ENCODE data around the gene IMP4.

Gene IMP4

DNA sequence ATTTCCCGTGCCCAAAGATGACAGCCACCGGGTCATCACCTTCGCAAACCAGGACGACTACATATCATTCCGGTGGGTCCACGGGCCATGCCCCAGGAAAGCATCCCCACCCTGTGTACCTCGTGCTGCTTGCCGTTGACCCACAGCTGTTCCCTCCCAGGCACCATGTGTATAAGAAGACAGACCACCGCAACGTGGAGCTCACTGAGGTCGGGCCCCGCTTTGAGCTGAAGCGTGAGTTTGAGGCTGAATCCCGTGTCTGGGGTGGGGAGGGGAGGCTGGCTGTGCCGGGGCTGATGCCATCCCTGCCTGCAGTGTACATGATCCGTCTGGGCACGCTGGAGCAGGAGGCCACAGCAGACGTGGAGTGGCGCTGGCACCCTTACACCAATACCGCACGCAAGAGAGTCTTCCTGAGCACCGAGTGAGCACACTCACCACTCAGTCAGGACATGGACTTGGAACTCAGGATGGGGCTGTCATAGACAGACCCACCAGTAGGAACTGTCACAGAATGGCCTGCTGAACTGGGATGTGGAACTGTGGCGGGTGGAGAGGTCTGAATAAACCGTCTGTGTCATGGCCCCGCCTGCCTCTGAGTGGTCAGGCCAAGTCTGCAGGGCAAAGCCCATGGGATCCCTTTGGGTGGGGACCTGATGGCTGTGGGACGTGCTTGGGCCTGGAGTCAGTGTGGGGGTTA is 3.5 kb downstream of the IMP4 start:
- Mint-ChIP-seq H3K27ac (no peak overlapping the region), H3K4me3 (no peak overlapping the region), H3K9me3 (no peaks in the 10 kb centered on the region), H3K4me1 (peaks cover 56% of the 10 kb centered on the region), H3K27me3 (no peaks in the 10 kb centered on the region)
- DNase-seq (no peak), ATAC-seq (no peak)

DNA sequence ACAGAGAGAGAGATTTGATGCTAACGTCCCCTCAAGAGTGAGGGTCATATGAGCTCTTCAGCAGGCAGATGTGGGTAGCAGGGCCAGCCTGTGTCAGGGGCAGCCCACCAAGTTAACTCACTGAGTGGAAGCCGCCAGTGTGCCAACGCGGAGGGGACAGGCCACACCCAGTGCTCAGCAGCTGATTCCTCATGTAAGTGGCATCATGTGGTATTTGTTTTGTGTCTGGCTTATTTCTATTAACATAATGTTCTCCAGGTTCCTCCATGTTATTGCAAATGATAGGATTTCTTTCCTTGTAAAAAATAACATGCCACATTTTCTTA is 4.0 kb downstream of the IMP4 start:
- no peak overlapping the region for H3K27ac Mint-ChIP-seq
- H3K9me3 Mint-ChIP-seq: no peaks in the 10 kb centered on the region
- H3K4me1 Mint-ChIP-seq: peaks cover 55% of the 10 kb centered on the region
- H3K4me3 Mint-ChIP-seq: no peak overlapping the region
- no peaks in the 10 kb centered on the region for H3K27me3 Mint-ChIP-seq
- no peak for DNase-seq
- ATAC-seq: no peak

DNA sequence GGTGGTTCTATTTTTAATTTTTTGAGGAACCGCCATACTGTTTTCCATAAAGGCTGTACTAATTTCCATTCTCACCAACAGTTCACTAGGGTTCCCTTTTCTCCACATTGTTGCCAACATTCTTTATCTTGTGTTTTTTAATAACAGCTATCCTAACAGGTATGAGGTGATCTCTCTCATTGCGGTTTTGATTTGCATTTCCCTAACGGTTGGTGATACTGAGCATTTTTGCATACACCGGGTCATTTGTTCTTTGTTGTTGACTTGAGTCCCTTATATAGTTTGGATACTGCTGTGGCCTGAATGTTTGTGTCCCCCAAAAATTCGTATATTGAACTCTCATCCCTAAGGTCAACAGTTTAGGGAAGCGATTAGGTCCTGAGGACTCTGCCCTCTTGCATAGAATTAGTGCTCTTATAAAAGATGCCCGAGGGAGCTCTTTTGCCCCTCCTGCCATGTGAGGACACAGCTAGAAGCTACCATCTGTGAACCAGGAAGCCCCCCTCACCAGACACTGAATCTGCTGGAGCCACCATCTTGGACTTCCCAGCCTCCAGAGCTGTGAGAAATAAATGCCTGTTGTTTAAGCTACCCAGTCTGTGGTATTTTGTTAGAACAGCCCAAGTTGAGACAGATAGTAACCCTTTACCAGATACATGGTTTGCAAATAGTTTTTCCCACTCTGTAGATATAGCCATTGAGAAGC is 4.7 kb downstream of the IMP4 start:
- Mint-ChIP-seq H3K9me3 (no peaks in the 10 kb centered on the region), H3K27ac (peak overlapping the region in 1 of 2 donors; percentile 12), H3K4me1 (peaks cover 57% of the 10 kb centered on the region), H3K27me3 (no peaks in the 10 kb centered on the region), H3K4me3 (no peak overlapping the region)
- ATAC-seq (no peak), DNase-seq (no peak)

DNA sequence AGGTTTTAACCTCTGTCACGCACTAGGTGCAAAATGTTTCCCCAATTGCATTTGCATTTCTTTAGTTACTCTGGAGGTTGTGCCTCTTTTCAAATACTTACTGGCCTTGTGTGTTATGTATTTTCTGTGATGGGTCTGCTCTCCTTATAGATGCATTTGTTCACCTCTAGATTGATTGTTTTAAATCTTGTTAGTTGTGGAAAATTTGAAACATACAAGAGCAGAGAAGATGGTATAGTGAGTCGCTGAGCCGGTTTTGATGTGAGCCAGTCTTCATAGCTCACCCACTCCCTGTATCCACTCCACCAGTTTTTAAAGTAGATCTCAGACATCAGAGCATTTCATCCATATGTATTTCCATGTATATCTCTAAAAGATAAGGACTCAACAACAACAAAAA is 6.5 kb downstream of the IMP4 start:
- Mint-ChIP-seq H3K9me3 (no peaks in the 10 kb centered on the region), H3K4me1 (peaks cover 68% of the 10 kb centered on the region), H3K27ac (no peak overlapping the region), H3K27me3 (no peaks in the 10 kb centered on the region), H3K4me3 (no peak overlapping the region)
- DNase-seq: no peak
- no peak for ATAC-seq

DNA sequence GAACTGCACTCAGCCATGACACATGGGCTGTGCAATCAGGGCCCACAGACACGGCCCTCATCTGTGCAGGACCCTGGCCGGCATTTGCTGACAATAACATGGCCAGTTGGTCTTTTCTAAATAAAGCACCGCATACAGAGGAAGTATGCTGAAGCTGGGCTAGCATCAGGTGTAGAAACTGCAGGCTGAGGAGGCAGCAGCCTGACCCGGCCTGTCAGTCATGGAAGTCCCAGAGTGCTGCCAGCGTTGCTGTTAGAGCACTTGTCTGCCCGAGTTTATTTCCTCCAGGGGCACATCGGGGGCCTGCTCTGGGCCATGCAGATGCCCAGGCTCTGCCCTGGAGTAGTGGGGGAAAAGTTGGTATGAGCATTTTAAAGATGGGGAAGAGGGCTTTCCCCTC is 9.0 kb downstream of the IMP4 start:
- Mint-ChIP-seq H3K4me1 (peaks cover 66% of the 10 kb centered on the region), H3K4me3 (no peak overlapping the region), H3K27ac (peak overlapping the region; percentile 64 to 89), H3K27me3 (peaks cover 8% of the 10 kb centered on the region), H3K9me3 (no peaks in the 10 kb centered on the region)
- ATAC-seq (no peak), DNase-seq (no peak)

DNA sequence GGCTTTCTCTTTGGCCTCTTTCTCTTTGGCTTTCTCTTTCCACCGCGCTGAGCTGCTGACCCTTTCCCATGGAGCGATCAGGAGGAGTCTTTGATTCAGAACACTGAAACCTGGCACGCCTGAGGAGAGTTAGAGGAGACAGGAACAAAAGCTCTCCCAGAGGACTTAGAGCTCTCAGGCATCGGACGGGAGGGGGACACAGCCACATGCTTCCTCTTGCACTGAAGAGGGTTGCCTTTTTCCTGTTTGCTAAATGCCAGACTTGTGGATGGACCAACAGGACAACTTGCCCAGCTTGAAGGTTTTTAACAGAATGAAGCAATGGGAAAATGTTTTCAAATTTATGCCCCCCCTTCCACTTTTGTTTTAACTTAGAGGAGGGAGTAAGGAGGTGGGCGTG is 9.5 kb downstream of the IMP4 start:
- no peak for DNase-seq
- Mint-ChIP-seq H3K4me1 (peaks cover 61% of the 10 kb centered on the region), H3K9me3 (no peaks in the 10 kb centered on the region), H3K27me3 (peaks cover 8% of the 10 kb centered on the region), H3K4me3 (no peak overlapping the region), H3K27ac (no peak overlapping the region)
- ATAC-seq: no peak

DNA sequence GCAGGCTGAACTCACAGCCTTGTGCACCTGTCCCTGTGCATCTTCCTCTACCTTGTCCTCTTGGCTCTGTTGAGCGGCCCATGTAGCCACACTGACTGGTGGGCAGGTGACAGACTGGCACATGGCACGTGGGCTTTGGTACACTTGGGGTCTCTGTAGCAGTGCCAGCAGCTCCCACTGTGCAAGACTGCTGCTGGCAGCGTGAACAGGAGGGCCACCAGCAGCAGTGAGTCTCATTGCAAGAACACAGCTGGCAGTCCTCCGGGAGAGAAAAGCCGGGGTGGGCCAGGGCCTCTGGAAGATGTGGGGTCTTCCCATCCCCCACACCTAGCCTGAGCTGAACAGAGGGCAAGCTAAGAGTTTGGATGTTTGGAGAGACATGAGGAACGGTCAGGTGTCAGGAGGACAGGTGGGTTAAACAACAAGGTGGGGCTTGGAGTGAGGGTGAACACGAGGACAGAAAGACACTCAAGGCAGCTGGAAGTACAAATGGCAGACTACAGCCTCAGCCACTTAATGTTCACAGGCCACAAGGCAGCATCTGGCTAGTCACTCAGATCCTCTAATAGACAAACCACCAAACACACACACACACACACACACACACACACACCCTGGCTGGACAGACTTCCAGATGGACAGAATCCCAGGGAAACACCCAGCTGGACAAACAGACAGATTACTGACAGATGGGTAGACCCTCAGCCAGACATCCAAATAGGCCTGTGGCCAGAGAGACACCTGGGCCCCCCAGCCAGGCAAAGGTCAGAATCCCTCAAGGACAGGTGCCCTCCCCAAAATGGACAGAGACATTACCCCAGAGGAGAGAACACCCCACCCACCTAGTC is 10.8 kb downstream of the IMP4 start:
- no peak overlapping the region for H3K4me3 Mint-ChIP-seq
- ATAC-seq (no peak), DNase-seq (no peak)
- peaks cover 8% of the 10 kb centered on the region for H3K27me3 Mint-ChIP-seq
- H3K9me3 Mint-ChIP-seq: no peaks in the 10 kb centered on the region
- peaks cover 48% of the 10 kb centered on the region for H3K4me1 Mint-ChIP-seq
- H3K27ac Mint-ChIP-seq: peak overlapping the region in 1 of 2 donors; percentile 23

DNA sequence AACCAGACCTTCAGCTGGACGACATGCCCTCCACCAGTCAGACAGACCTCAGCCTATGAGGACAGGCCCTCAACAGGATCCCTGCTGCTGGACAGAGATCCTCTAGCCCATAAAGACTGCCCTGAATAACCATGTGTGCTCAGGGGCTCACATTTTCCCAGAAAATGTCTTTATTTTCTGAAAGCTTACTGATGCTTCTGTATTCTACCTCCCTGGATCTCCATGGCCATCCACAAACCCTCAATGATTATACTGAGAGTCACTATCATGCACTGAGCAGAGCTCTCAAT is 11.4 kb downstream of the IMP4 start:
- no peak overlapping the region for H3K27ac Mint-ChIP-seq
- H3K4me1 Mint-ChIP-seq: peaks cover 42% of the 10 kb centered on the region
- no peak overlapping the region for H3K4me3 Mint-ChIP-seq
- DNase-seq (no peak), ATAC-seq (no peak)
- no peaks in the 10 kb centered on the region for H3K9me3 Mint-ChIP-seq
- H3K27me3 Mint-ChIP-seq: peaks cover 8% of the 10 kb centered on the region

DNA sequence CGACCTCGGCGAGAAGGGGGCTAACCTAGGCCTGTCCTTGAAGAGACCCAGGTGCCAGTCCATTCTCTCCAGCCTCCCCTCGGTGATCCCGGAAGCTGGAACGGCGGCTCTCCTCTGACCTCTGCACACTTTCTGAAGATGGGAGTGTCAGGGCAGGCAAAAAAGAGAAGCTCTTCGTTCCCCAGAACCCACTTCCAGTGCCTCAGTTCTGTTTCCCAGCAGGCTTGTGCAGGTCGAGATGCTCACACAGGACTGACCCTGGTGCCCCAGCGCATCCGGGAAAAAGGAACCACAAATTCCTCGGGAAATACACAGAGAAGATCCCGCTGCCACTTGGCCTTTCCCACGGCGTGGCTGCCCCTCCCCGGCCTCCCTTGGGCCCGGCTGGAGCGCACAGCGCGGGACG is 12.5 kb downstream of the IMP4 start:
- Mint-ChIP-seq H3K27ac (peak overlapping the region in 1 of 2 donors; percentile 75), H3K4me1 (peaks cover 38% of the 10 kb centered on the region), H3K4me3 (peak overlapping the region; percentile 84), H3K9me3 (no peaks in the 10 kb centered on the region), H3K27me3 (peaks cover 8% of the 10 kb centered on the region)
- no peak for DNase-seq
- ATAC-seq: no peak

DNA sequence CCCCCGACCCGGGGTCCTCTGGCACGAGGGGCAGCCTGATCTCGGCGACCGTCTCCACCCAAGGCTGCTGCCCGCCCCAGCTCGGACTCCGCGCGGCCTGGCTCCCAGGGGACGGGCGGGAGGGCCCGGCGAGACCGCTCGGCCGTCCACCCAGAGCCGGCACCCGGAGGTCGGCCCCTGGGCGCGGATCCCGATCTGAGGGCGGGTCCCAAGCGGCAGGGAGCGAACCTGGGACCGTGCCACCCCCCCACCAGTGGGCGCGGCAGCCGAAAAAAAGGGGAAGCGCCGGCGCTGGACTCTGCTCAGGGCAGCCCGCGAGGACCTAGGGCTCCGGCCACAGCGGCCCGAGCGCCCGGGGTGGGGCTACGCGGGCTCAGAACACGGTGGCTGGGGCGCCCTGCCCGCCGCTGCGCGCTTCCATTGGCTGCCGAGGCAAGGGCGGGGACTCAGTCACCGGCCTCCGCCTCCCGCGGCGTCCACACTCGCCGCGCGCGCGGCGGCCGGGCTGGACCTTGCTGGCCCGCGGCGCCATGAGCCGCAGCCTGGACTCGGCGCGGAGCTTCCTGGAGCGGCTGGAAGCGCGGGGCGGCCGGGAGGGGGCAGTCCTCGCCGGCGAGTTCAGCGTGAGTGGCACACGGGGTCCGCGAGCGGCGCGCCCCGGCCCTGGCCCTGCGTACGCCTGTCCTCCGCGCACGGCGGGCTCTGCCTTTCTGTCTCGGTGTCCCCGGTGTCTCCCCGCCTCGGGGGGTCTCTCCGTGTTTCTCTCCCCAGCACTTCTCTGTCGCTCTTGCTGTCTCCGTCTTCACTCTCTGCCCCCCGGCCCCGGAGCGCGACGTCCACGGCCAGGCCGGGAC is 13.1 kb downstream of the IMP4 start, which contains the start of gene PTPN18:
PTPN18 (plus strand) TSS at position 479 of the 854 bp plus-strand sequence; CDS start at position 531, 52 bp downstream.
- H3K4me1 Mint-ChIP-seq: peaks cover 38% of the 10 kb centered on the region
- H3K27ac Mint-ChIP-seq: peak within 1 kb of the TSS; percentile 75 to 98
- ATAC-seq (peak; percentile 90), DNase-seq (peak; percentile 62 to 63)
- peaks cover 8% of the 10 kb centered on the region for H3K27me3 Mint-ChIP-seq
- no peaks in the 10 kb centered on the region for H3K9me3 Mint-ChIP-seq
- peak within 1 kb of the TSS; percentile 84 to 88 for H3K4me3 Mint-ChIP-seq

DNA sequence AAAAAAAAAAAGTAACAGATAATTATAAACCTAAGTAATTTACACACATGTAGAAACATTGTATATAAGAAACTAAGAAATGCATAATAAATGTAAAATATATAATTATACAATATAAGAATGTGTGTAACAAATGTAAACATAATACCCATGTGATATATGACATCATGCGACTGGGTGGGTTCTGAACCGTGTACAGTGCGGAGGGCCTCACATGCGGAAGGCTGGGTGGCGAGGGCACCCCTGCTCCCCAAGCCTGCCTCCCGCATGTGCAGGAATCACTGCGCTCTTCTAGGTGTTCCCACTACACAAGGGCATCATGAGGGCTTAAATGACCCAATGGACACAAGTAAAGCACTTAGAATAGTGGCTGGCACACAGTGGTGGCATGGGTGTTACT is 15.2 kb downstream of the IMP4 start:
- Mint-ChIP-seq H3K27ac (no peak overlapping the region), H3K4me1 (peaks cover 27% of the 10 kb centered on the region), H3K4me3 (no peak overlapping the region), H3K27me3 (peaks cover 8% of the 10 kb centered on the region), H3K9me3 (no peaks in the 10 kb centered on the region)
- no peak for DNase-seq
- ATAC-seq: no peak

DNA sequence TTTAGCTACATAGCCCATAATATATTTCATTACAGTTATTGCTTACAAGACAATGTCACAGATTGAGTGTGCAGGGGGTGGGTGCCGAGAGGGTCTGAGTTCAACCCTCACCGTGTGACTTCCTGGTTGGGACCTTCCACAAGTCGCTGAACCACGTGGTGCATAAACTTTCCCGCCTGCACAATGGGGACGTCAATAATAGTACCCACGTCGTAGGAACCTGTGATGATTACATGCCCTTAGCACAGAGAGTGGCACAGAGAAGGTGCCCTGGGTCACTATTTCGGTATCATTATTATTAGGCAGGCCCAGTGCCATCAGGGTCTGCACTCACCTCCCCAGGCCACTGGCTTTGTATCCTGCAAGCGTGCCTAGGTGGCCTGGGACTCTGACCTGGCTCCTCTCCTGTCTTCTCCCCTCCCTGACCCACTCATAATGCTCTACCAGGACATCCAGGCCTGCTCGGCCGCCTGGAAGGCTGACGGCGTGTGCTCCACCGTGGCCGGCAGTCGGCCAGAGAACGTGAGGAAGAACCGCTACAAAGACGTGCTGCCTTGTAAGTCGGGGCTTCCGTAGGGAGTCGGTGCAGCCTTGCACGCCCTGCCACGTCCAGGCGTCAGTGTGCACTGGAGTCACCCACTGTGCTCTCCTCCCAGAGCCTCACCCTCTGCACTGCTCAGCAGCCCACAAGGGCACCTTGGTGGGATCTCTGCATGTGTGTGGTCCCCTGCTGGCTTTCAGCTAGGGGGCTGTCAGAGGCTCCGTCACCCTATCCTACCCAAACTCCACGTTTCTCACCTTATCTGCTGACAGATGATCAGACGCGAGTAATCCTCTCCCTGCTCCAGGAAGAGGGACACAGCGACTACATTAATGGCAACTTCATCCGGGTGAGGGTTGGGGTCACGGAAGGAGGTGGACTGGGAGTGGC is 16.0 kb downstream of the IMP4 start:
- Mint-ChIP-seq H3K4me1 (peaks cover 21% of the 10 kb centered on the region), H3K4me3 (no peak overlapping the region), H3K9me3 (no peaks in the 10 kb centered on the region), H3K27ac (no peak overlapping the region), H3K27me3 (peaks cover 8% of the 10 kb centered on the region)
- DNase-seq (no peak), ATAC-seq (no peak)

DNA sequence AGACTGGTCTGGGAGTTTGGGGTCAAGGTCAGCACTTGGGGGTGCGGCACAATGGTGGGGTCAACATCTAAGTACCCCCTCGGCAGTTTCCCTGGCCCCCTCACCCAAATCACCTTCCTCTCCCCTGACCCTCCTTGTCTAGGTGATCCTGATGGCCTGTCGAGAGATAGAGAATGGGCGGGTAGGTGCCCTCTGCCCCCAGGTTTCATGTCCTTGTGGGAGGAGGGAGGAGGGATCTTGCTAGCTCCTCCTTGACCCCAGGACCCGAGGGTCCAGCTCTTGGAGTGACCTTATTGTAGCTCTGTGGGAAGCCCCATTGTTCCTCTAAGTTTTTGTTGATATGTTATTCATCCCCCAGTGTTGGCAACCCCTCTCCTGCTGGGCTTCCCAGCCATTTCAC is 16.8 kb downstream of the IMP4 start:
- peaks cover 8% of the 10 kb centered on the region for H3K27me3 Mint-ChIP-seq
- peaks cover 13% of the 10 kb centered on the region for H3K4me1 Mint-ChIP-seq
- H3K9me3 Mint-ChIP-seq: no peaks in the 10 kb centered on the region
- no peak overlapping the region for H3K4me3 Mint-ChIP-seq
- no peak overlapping the region for H3K27ac Mint-ChIP-seq
- no peak for DNase-seq
- no peak for ATAC-seq

DNA sequence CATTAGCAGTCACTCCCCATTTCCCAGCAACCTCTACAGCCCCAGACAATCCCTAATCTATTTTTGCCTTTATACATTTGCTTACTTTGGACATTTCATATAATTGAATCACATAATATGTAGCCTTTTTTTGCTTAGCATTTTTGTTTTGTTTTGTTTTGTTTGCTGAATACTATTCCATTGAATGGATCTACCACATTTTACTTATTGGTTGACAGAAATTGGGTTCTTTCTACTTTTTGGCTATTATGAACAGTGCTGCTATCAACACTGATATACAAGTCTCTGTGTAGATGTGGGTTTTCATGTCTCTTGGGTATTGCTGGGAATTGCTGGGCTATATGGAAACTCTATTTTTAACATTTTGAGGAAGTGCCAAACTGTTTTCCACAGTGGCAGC is 20.8 kb downstream of the IMP4 start:
- Mint-ChIP-seq H3K4me3 (no peak overlapping the region), H3K4me1 (no peaks in the 10 kb centered on the region), H3K27me3 (no peaks in the 10 kb centered on the region), H3K9me3 (no peaks in the 10 kb centered on the region), H3K27ac (no peak overlapping the region)
- no peak for ATAC-seq
- no peak for DNase-seq

Measured in stimulated activated naive CD8-positive, alpha-beta T cell treated with anti-CD3 and anti-CD28 coated beads, Interleukin-15, amount 100 ng/mL, for 72 hours (primary cell).